Peyer's patch (tissue), 4 donors: ENCODE measurements around the gene ALKBH7.

Source experiments
- POLR2A ChIP-seq, 2 donors: fragments of 450-650 bp; IDR thresholded peaks; one replicate each; pipeline ENCODE4 v1.5.1; 2017; ENCODE audit warnings: antibody characterized with exemption in 2 of 2, mild to moderate bottlenecking in 2 of 2, moderate library complexity in 2 of 2
- TF ChIP-seq, protein P1 (sequence below), 6 experiments: fragments of 450-650 bp in 4 of 6; fragments of 200-600 bp in 2 of 6; sonication (generic) in 1 of 6; IDR thresholded peaks; one replicate each; pipeline ENCODE4 v1.5.1; 2017 to 2019; ENCODE audit warnings: antibody characterized with exemption in 6 of 6, mild to moderate bottlenecking in 3 of 6, moderate library complexity in 1 of 6

DNA sequence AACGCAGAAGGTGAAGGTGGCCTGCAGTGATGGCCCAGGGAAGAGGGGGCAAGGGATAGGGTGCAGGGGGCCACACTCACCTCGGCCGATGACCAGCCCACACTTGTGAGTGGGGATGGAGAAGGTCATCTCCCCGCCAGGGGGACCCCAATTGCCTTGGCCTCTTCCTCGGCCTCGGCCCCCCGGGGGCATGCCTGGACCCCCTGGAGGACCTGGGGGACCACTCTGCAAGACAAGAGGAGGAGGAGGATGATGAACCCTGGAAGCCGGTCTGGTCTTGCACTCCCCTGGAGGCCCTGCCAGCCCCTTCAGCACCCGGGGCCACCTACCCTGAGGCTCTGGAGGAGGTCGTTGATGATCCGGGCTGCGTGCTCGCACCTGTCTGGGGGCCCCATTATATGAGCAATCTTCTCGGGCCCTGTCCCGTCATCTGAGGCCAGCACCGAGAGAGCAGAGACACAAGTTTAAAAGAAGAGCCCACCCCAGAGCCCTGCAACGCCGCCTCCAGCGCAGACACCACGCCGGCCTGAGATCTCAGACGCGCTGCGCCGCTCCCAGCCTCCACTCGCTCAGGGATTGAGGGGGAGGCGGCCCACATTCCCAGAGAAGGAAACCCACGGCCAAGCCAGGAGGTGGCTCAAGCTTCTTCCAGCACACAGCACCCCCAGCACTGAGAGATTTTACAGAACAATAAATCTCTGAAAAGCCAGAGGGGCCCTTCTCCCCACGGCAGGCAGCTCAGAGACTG lies 44.2 kb downstream of the ALKBH7 start:
- TF ChIP-seq POLR2A (IDR thresholded peaks at IDR 0.05) = no peak
- TF ChIP-seq, protein P1, sequence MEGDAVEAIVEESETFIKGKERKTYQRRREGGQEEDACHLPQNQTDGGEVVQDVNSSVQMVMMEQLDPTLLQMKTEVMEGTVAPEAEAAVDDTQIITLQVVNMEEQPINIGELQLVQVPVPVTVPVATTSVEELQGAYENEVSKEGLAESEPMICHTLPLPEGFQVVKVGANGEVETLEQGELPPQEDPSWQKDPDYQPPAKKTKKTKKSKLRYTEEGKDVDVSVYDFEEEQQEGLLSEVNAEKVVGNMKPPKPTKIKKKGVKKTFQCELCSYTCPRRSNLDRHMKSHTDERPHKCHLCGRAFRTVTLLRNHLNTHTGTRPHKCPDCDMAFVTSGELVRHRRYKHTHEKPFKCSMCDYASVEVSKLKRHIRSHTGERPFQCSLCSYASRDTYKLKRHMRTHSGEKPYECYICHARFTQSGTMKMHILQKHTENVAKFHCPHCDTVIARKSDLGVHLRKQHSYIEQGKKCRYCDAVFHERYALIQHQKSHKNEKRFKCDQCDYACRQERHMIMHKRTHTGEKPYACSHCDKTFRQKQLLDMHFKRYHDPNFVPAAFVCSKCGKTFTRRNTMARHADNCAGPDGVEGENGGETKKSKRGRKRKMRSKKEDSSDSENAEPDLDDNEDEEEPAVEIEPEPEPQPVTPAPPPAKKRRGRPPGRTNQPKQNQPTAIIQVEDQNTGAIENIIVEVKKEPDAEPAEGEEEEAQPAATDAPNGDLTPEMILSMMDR (IDR thresholded peaks at IDR 0.05) = no peak
